ENCODE data around the gene FLAD1. TPM values are rescaled to one million over a fixed set of nuclear protein-coding genes. Genes with fewer than 3 reads are reported as not detected.

The FLAD1 gene
- total and polyA plus RNA-seq, 8 donors = 26.4 to 39.9 (median 30.2) TPM

DNA sequence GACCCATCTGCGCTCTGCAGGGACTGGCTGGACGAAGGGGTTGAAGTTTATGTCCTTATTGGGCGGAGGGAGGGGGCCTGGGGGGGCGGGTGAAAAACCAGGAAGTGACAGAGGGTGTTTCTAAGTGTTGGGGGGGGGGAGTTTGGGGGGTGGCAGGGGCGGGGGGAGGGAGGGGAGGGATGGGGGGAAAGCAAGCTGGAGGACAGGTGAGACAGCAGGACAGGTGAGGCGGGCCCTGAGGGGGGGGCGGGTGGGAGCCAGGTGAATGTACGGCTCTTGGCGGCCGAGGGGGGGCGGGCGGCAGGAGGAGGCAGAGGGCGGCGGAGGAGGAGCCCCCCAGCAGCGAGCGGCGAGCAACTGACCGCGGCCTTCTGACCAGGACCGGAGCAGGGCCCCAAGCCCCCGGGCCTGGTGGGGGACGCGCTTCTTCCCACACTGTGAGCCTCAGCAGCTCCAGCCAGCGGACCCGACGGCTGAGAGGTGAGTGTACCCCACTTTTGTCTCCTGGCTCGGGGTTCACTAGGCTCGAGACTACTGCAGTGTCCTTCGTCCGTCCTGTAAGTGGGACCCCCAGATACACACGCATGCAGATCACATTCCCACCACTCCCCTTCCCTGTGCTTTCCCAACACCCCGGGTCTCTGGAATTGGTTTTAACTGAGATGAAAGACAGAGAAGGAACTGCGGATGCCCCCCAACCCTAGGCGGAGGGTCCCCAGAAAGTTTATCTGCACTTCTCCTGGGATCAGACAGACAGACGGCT, 19.5 kb downstream of the FLAD1 start, which contains the start of gene ZBTB7B:
Gene ZBTB7B, plus strand, starts transcription at position 339 of the 763 bp plus-strand sequence. CDS start 11,859 bp downstream, outside the sequence.
- no peaks in the 10 kb centered on the region for H3K9me3 ChIP-seq
- intact Hi-C loops (cut with DNase I) = no loop called here
- peaks cover 43 to 65% of the 10 kb centered on the region in 2 donors for H3K4me1 ChIP-seq
- TF ChIP-seq, protein P1, sequence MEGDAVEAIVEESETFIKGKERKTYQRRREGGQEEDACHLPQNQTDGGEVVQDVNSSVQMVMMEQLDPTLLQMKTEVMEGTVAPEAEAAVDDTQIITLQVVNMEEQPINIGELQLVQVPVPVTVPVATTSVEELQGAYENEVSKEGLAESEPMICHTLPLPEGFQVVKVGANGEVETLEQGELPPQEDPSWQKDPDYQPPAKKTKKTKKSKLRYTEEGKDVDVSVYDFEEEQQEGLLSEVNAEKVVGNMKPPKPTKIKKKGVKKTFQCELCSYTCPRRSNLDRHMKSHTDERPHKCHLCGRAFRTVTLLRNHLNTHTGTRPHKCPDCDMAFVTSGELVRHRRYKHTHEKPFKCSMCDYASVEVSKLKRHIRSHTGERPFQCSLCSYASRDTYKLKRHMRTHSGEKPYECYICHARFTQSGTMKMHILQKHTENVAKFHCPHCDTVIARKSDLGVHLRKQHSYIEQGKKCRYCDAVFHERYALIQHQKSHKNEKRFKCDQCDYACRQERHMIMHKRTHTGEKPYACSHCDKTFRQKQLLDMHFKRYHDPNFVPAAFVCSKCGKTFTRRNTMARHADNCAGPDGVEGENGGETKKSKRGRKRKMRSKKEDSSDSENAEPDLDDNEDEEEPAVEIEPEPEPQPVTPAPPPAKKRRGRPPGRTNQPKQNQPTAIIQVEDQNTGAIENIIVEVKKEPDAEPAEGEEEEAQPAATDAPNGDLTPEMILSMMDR (IDR thresholded peaks at IDR 0.05) = no peak
- H3K27me3 ChIP-seq = no peaks in the 10 kb centered on the region
- DNase-seq = peak in 2 of 4 donors; percentile 60 to 89
- H3K4me3 ChIP-seq = peak within 1 kb of the TSS; percentile 91 to 96
- H3K27ac ChIP-seq = peak within 1 kb of the TSS; percentile 95 to 96
- ATAC-seq = peak; percentile 5
- no peaks in the 10 kb centered on the region for H3K36me3 ChIP-seq

DNA sequence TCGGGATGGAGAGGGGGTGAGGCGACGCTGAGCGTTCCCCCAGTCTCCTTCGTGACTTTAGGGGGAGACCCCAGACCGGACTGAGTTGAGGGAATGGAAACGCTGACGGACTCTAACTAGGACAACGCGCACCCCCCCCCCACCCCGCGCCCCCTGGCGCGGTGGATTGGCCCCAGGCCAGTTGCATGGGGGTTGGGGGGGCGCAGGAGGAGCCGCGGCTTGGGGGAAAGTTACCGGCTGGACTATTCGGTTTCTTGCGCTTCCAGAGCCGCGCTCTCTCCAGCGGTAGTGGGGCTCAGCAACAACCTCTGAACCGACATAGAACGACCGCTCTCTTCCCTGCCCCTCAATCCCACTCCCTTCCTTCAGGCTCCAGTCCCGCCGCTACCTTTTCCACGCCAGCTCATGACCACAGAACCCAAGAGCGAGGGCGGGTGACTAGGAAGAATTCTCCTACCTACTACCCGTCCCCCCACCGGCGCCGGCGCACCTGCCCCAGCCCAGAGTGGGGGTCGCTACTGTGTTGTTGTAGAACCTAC, 20.2 kb downstream of the FLAD1 start:
- ATAC-seq (no peak), DNase-seq (peak in 2 of 4 donors; percentile 49 to 86)
- peak overlapping the region; percentile 91 to 96 for H3K4me3 ChIP-seq
- H3K27ac ChIP-seq = peak overlapping the region; percentile 91 to 95
- H3K27me3 ChIP-seq = no peaks in the 10 kb centered on the region
- H3K4me1 ChIP-seq = peaks cover 46 to 65% of the 10 kb centered on the region in 2 donors
- intact Hi-C loops (cut with DNase I) = no loop called here
- TF ChIP-seq, protein P1 (IDR thresholded peaks at IDR 0.05) = no peak
- H3K36me3 ChIP-seq = no peaks in the 10 kb centered on the region
- H3K9me3 ChIP-seq = no peaks in the 10 kb centered on the region

DNA sequence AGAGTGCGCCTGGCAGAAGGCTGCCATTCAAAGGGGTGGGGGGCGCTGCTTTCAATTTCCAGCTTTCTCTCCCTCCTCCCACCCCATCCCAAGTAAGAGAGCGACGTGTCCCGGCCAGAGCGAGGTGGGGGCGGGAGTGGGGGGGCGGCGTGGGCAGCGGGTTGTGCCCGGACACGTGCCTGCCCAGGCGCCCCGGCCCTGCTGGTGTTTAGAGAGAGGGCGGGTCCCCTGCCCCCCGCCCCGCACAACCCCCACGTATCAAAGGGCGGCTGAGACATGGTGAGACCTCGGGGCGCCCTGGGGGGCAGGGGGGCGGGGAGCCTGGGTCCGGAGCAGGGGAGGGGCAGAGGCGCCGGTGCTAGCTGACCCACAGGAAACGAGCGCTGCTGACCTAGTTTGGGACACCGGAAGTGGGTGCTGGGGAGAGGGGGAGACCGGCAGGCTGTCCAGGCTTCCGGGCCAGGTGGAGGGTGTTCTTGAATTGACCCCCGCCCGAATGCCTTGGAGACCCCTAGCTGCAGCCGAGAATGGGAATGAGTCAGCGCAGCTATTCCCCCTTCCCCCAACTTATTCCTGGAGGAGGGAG, 20.7 kb downstream of the FLAD1 start:
- Histone ChIP-seq H3K4me1 (peaks cover 46 to 66% of the 10 kb centered on the region in 2 donors), H3K9me3 (no peaks in the 10 kb centered on the region), H3K36me3 (no peaks in the 10 kb centered on the region), H3K27ac (peak overlapping the region; percentile 91 to 95), H3K4me3 (peak overlapping the region; percentile 91 to 96), H3K27me3 (no peaks in the 10 kb centered on the region)
- ATAC-seq (no peak), DNase-seq (peak in 3 of 4 donors; percentile 67 to 92 (median 75))
- intact Hi-C loops (cut with DNase I) = no loop called here
- TF ChIP-seq, protein P1 (IDR thresholded peaks at IDR 0.05) = no peak

DNA sequence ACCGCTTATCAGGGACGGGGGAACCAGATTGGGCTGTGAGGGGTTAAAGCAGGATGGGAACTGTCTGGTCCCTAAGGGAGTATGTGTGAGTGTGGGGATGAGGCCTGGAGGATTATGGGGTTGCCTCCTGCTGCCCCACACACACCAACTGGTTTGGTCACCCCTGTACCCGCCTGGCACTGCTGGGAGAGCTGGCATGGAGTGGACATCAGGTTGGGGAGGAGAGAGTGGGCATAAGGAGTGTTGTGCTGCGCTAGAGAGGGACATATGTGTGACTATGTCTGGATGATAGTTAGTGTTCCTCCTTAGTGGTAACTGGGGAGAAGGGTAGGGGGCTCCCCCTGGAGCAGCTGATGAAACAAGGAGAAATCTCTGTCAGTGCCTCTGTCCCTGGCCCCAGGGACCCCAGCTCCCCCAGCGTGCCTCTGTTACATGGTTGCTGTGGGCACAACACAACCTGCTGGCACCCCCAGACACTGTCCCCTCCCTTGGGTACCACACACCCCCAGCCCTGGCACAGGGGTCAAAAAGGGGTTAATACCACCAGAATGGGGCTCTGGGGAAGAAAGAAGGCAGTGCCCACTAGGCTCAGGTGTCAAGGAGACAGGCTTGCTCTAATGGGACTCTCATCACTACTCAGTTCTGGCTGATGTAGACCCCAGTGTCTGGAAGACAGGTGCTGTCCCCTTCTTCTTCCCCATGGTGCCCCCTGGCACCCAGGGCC, 21.4 kb downstream of the FLAD1 start:
- peak overlapping the region; percentile 91 to 95 for H3K27ac ChIP-seq
- H3K27me3 ChIP-seq = no peaks in the 10 kb centered on the region
- H3K4me1 ChIP-seq = peaks cover 41 to 66% of the 10 kb centered on the region in 2 donors
- no peaks in the 10 kb centered on the region for H3K36me3 ChIP-seq
- no peak for DNase-seq
- TF ChIP-seq, protein P1 (IDR thresholded peaks at IDR 0.05) = no peak
- no peak for ATAC-seq
- intact Hi-C loops (cut with DNase I) = no loop called here
- H3K9me3 ChIP-seq = no peaks in the 10 kb centered on the region
- peak overlapping the region; percentile 91 to 96 for H3K4me3 ChIP-seq

Measured in left lung (tissue), 10 donors.